Measurements from ENCODE around the gene TLX3.

Gene TLX3

GRCh38 chr5:171308453-171309275 lies at the start of gene TLX3:
Gene TLX3 (plus strand): TSS chr5:171309248. CDS start chr5:171309366, 118 bp downstream.
- TF ChIP-seq CTCF (IDR thresholded peaks at IDR 0.05; ENCODE audit: borderline replicate concordance, control extremely low read depth, extremely low read depth, insufficient read depth, missing control alignments), result no peak
- in situ Hi-C loops (cut with MboI; ENCODE audit: low sequenced_read_pairs, unreplicated experiment), result no loop called here
- DNase-seq (ENCODE audit: low spot score), result no peak

- TF ChIP-seq CTCF (IDR thresholded peaks at IDR 0.05; ENCODE audit: borderline replicate concordance, control extremely low read depth, extremely low read depth, insufficient read depth, missing control alignments), result no peak
- no peak for DNase-seq (ENCODE audit: low spot score)
- in situ Hi-C loops (cut with MboI; ENCODE audit: low sequenced_read_pairs, unreplicated experiment), result no loop called here
Observed at GRCh38 chr5:171261361-171261760, 47.7 kb upstream of the TLX3 start.

DNA sequence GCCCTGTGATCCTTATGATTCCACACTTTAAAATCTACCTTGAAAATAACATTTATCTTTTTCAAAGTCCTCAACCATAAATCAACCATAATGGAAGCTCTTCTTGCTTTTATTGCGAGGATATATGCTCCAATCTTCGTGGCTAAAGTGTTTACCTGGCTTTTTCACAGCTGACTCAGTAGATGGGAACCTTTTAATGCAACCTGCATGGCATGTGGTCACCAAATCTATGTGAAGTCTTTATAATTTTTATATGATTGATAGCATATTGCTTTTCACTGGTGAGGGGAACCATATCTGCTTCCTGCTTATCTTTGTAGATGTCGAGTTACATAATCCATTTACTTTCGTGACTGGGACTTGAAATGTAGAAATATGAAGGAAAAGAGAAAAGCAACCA lies 47.1 kb upstream of the TLX3 start:
- TF ChIP-seq CTCF (IDR thresholded peaks at IDR 0.05; ENCODE audit: borderline replicate concordance, control extremely low read depth, extremely low read depth, insufficient read depth, missing control alignments), result no peak
- in situ Hi-C loops (cut with MboI; ENCODE audit: low sequenced_read_pairs, unreplicated experiment), result no loop called here
- no peak for DNase-seq (ENCODE audit: low spot score)

DNA sequence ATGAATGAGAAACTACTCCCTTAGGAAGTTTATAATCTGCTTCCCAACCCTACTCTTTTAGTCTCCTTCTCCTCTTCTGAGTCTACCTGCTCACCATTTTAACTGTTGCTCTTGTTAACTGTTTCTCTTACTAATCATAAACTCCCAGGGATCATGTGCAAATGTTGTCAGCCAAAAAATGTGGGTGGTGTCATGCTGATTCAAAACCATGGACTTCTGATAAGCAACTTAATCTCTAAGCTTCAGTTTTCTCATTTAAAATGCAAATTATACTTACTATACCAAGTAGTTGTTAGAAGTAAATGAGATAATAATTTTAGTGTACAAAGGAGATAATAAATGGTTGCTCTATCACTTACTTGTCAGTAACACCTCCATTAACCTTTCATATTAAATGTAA lies 45.9 kb upstream of the TLX3 start:
- no peak for DNase-seq (ENCODE audit: low spot score)
- in situ Hi-C loops (cut with MboI; ENCODE audit: low sequenced_read_pairs, unreplicated experiment), result no loop called here
- no peak for TF ChIP-seq CTCF (IDR thresholded peaks at IDR 0.05; ENCODE audit: borderline replicate concordance, control extremely low read depth, extremely low read depth, insufficient read depth, missing control alignments)

GRCh38 chr5:171264843-171265242 lies 44.2 kb upstream of the TLX3 start:
- no peak for DNase-seq (ENCODE audit: low spot score)
- TF ChIP-seq CTCF (IDR thresholded peaks at IDR 0.05; ENCODE audit: borderline replicate concordance, control extremely low read depth, extremely low read depth, insufficient read depth, missing control alignments), result no peak
- in situ Hi-C loops (cut with MboI; ENCODE audit: low sequenced_read_pairs, unreplicated experiment), result no loop called here

- in situ Hi-C loops (cut with MboI; ENCODE audit: low sequenced_read_pairs, unreplicated experiment), result no loop called here
- no peak for TF ChIP-seq CTCF (IDR thresholded peaks at IDR 0.05; ENCODE audit: borderline replicate concordance, control extremely low read depth, extremely low read depth, insufficient read depth, missing control alignments)
- DNase-seq (ENCODE audit: low spot score), result no peak
Observed at GRCh38 chr5:171268700-171269620, 40.1 kb upstream of the TLX3 start.
